ENCODE results near the gene C14orf132.

GRCh38 chr14:96055753-96056508 is 16.8 kb downstream of the C14orf132 start:
- TF ChIP-seq CTCF (optimal IDR thresholded peaks at IDR 0.05 in 1 of 3, IDR thresholded peaks at IDR 0.05 in 1 of 3, conservative IDR thresholded peaks at IDR 0.05 in 1 of 3; ENCODE audit: extremely low read depth in 1 of 3, insufficient read depth in 2 of 3, low read length in 3 of 3) (no peak), EZH2 (IDR thresholded peaks at IDR 0.05; ENCODE audit: low read length) (no peak)

Data from keratinocyte (primary cell).